ENCODE results near the gene CLSTN1.

The CLSTN1 gene

GRCh38 chr1:9835758-9836631, 12.2 kb upstream of the CLSTN1 start:
- ATAC-seq (ENCODE audit: insufficient read depth, low read depth), result no peak
- Histone ChIP-seq H3K4me3 (ENCODE audit: low read depth in 1 of 2, low read length in 2 of 2) (no peak overlapping the region), H3K9me3 (ENCODE audit: insufficient read depth, low read length, severe bottlenecking) (no peaks in the 10 kb centered on the region), H4K20me1 (ENCODE audit: insufficient read depth, low read length) (no peaks in the 10 kb centered on the region; the same call in 1 of the 2 replicates), H2AFZ (ENCODE audit: low read depth, low read length) (no peak overlapping the region), H3K36me3 (ENCODE audit: insufficient read depth, low read length) (no peaks in the 10 kb centered on the region), H3K79me2 (ENCODE audit: insufficient read depth, low read length) (no peaks in the 10 kb centered on the region), H3K27me3 (ENCODE audit: insufficient read depth, low read length, poor library complexity) (no peaks in the 10 kb centered on the region), H3K9ac (ENCODE audit: low read depth, low read length) (no peak overlapping the region), H3K4me2 (ENCODE audit: insufficient read depth, low read length) (no peak overlapping the region), H3K27ac (ENCODE audit: low read length) (no peak overlapping the region), H3K4me1 (ENCODE audit: insufficient read depth, low read length) (no peaks in the 10 kb centered on the region)
- no peak for DNase-seq
- TF ChIP-seq CTCF (IDR thresholded peaks at IDR 0.05; ENCODE audit: borderline replicate concordance, extremely low read depth, low read length, poor library complexity, severe bottlenecking) (no peak), EZH2 (IDR thresholded peaks at IDR 0.05; ENCODE audit: borderline replicate concordance, low read depth, low read length, severe bottlenecking) (no peak)

- Histone ChIP-seq H3K4me1 (ENCODE audit: insufficient read depth, low read length) (no peaks in the 10 kb centered on the region), H4K20me1 (ENCODE audit: insufficient read depth, low read length) (no peaks in the 10 kb centered on the region; the same call in 1 of the 2 replicates), H3K9me3 (ENCODE audit: insufficient read depth, low read length, severe bottlenecking) (no peaks in the 10 kb centered on the region), H3K27ac (ENCODE audit: low read length) (no peak overlapping the region), H2AFZ (ENCODE audit: low read depth, low read length) (no peak overlapping the region), H3K4me3 (ENCODE audit: low read depth in 1 of 2, low read length in 2 of 2) (no peak overlapping the region), H3K9ac (ENCODE audit: low read depth, low read length) (no peak overlapping the region), H3K27me3 (ENCODE audit: insufficient read depth, low read length, poor library complexity) (no peaks in the 10 kb centered on the region), H3K4me2 (ENCODE audit: insufficient read depth, low read length) (no peak overlapping the region), H3K79me2 (ENCODE audit: insufficient read depth, low read length) (no peaks in the 10 kb centered on the region), H3K36me3 (ENCODE audit: insufficient read depth, low read length) (no peaks in the 10 kb centered on the region)
- TF ChIP-seq EZH2 (IDR thresholded peaks at IDR 0.05; ENCODE audit: borderline replicate concordance, low read depth, low read length, severe bottlenecking) (no peak), CTCF (IDR thresholded peaks at IDR 0.05; ENCODE audit: borderline replicate concordance, extremely low read depth, low read length, poor library complexity, severe bottlenecking) (no peak)
- no peak for ATAC-seq (ENCODE audit: insufficient read depth, low read depth)
- DNase-seq, result no peak
These were observed 11.6 kb upstream of the CLSTN1 start for GRCh38 chr1:9835404-9835757.

- no peak overlapping the region for H3K4me2 ChIP-seq (ENCODE audit: insufficient read depth, low read length)
- H3K27me3 ChIP-seq (ENCODE audit: insufficient read depth, low read length, poor library complexity), result no peaks in the 10 kb centered on the region
- H3K79me2 ChIP-seq (ENCODE audit: insufficient read depth, low read length), result no peaks in the 10 kb centered on the region
- no peak overlapping the region for H2AFZ ChIP-seq (ENCODE audit: low read depth, low read length)
- no peaks in the 10 kb centered on the region for H3K9me3 ChIP-seq (ENCODE audit: insufficient read depth, low read length, severe bottlenecking)
- no peaks in the 10 kb centered on the region for H3K36me3 ChIP-seq (ENCODE audit: insufficient read depth, low read length)
- no peak overlapping the region for H3K27ac ChIP-seq (ENCODE audit: low read length)
- no peaks in the 10 kb centered on the region; the same call in 1 of the 2 replicates for H4K20me1 ChIP-seq (ENCODE audit: insufficient read depth, low read length)
- DNase-seq, result no peak
- no peak for ATAC-seq (ENCODE audit: insufficient read depth, low read depth)
- H3K4me1 ChIP-seq (ENCODE audit: insufficient read depth, low read length), result no peaks in the 10 kb centered on the region
- H3K4me3 ChIP-seq (ENCODE audit: low read depth in 1 of 2, low read length in 2 of 2), result no peak overlapping the region
- no peak overlapping the region for H3K9ac ChIP-seq (ENCODE audit: low read depth, low read length)
- TF ChIP-seq EZH2 (IDR thresholded peaks at IDR 0.05; ENCODE audit: borderline replicate concordance, low read depth, low read length, severe bottlenecking) (no peak), CTCF (IDR thresholded peaks at IDR 0.05; ENCODE audit: borderline replicate concordance, extremely low read depth, low read length, poor library complexity, severe bottlenecking) (no peak)
These were observed 9.9 kb upstream of the CLSTN1 start for GRCh38 chr1:9833632-9834031.
